ENCODE results near the gene ZNF428. TPM values are rescaled to one million over a fixed set of nuclear protein-coding genes. Genes with fewer than 3 reads are reported as not detected.
A peak's percentile ranks its signal among the peaks of the same experiment; 100 is the strongest.

The ZNF428 gene
- total RNA-seq, 2 donors from 2014 or later = 24.4 to 31.6 TPM

DNA sequence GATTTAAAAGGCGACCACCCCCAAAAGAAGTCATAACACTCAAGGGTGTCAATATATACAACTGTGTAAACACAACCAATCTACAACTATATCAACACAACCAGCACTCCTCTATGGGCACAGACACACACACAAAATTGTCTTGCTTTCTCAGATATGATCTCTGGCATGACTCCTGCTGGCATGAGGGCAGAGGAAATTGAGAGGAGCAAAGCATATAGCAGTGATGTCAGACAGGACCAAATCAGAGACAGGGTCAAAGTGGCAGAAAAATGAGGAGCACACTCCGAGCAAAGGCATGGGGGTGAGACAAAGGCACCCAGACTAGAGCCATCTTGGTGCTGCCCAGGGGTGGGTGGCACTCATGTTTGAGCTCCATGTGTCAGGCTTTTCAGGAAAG lies 33.1 kb downstream of the ZNF428 start:
- no peak for TF ChIP-seq POLR2A (IDR thresholded peaks at IDR 0.05)
- TF ChIP-seq, protein P1, sequence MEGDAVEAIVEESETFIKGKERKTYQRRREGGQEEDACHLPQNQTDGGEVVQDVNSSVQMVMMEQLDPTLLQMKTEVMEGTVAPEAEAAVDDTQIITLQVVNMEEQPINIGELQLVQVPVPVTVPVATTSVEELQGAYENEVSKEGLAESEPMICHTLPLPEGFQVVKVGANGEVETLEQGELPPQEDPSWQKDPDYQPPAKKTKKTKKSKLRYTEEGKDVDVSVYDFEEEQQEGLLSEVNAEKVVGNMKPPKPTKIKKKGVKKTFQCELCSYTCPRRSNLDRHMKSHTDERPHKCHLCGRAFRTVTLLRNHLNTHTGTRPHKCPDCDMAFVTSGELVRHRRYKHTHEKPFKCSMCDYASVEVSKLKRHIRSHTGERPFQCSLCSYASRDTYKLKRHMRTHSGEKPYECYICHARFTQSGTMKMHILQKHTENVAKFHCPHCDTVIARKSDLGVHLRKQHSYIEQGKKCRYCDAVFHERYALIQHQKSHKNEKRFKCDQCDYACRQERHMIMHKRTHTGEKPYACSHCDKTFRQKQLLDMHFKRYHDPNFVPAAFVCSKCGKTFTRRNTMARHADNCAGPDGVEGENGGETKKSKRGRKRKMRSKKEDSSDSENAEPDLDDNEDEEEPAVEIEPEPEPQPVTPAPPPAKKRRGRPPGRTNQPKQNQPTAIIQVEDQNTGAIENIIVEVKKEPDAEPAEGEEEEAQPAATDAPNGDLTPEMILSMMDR (IDR thresholded peaks at IDR 0.05) = no peak
- intact Hi-C loops (cut with DNase I) = no loop called here
- no peak for DNase-seq
- H3K9me3 ChIP-seq = no peaks in the 10 kb centered on the region
- H3K36me3 ChIP-seq (replicated peaks in 1 of 2; ENCODE audit: insufficient read depth in 1 of 2, low read depth in 2 of 2) = no peaks in the 10 kb centered on the region
- no peak for ATAC-seq
- H3K27ac ChIP-seq = no peak overlapping the region
- H3K4me1 ChIP-seq = peaks cover 7% of the 10 kb centered on the region
- H3K27me3 ChIP-seq = no peaks in the 10 kb centered on the region
- WGBS, 2 donors = 67 to 68% methylated on average over 2 of the region's 2 CpGs
- no peak overlapping the region for H3K4me3 ChIP-seq

DNA sequence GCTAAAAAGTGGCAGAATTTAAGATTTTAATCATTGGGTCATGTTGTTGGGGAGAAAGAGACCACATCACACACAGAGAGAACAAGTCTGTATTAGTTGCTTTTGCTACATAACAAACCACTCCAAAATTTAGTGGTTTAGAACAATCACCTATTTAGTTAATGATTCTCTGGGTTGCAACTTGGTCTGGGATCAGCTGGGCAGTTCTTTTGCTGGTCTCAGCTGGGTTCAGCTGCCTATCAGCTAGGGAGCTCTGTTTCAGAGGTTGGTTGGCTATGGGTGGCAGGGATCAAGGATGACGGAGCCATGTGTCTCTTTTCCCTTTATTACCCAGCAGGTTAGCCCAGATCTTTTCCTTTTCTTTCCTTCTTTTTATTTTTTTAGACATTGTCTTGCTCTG lies 34.9 kb downstream of the ZNF428 start:
- no peaks in the 10 kb centered on the region for H3K9me3 ChIP-seq
- DNase-seq = no peak
- peaks cover 7% of the 10 kb centered on the region for H3K4me1 ChIP-seq
- intact Hi-C loops (cut with DNase I) = no loop called here
- H3K4me3 ChIP-seq = no peak overlapping the region
- no peaks in the 10 kb centered on the region for H3K36me3 ChIP-seq (replicated peaks in 1 of 2; ENCODE audit: insufficient read depth in 1 of 2, low read depth in 2 of 2)
- TF ChIP-seq POLR2A (IDR thresholded peaks at IDR 0.05) = no peak
- TF ChIP-seq, protein P1 (IDR thresholded peaks at IDR 0.05) = no peak
- ATAC-seq = peak; percentile 45
- no peaks in the 10 kb centered on the region for H3K27me3 ChIP-seq
- peak overlapping the region; percentile 11 to 75 (median 46) for H3K27ac ChIP-seq
- 26 to 39% methylated on average over 1 of the region's 1 CpG for WGBS, 2 donors

DNA sequence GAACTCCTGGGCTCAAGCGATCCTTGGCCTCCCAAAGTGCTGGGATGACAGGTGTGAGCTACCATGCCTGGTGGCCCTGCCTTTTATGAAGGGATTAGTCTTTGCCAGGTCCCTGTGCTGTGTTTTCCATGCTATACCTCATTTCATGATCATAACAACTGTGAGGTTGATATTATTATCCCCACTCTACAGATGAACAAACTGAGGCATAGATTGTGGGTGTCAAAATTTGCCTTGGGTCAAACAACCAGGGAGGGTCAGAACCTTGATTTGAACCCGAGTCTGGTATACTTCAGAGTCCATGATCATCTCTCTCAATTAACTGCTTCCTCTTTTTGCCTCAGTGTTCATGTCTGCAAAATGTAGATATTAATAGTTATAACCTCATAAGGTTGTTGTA lies 36.9 kb downstream of the ZNF428 start:
- Histone ChIP-seq H3K4me1 (peaks cover 7% of the 10 kb centered on the region), H3K27ac (no peak overlapping the region), H3K27me3 (no peaks in the 10 kb centered on the region), H3K9me3 (no peaks in the 10 kb centered on the region), H3K36me3 (replicated peaks in 1 of 2; ENCODE audit: insufficient read depth in 1 of 2, low read depth in 2 of 2) (no peaks in the 10 kb centered on the region), H3K4me3 (no peak overlapping the region)
- ATAC-seq (no peak), DNase-seq (no peak)
- WGBS, 2 donors = 86 to 87% methylated on average over 2 of the region's 2 CpGs
- intact Hi-C loops (cut with DNase I) = no loop called here
- TF ChIP-seq, protein P1 (IDR thresholded peaks at IDR 0.05) = no peak
- TF ChIP-seq POLR2A (IDR thresholded peaks at IDR 0.05) = no peak

DNA sequence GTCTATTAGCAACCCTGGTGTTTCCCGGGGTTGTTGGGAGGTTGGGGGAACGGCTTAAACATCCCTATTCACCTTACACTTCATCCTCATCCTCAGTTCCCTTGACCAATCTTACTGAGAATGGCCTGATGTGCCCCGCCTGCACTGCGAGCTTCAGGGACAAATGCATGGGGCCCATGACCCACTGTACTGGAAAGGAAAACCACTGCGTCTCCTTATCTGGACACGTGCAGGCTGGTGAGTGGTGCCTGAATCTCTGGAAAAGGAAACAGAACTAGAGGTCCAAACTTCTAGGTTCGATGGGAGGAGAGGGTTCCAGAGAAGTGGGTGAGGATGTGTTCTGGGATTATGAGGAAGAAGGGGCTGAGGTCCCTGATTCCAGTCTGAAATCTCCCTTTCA lies 38.0 kb downstream of the ZNF428 start:
- no peak overlapping the region for H3K4me3 ChIP-seq
- 67 to 69% methylated on average over 6 to 7 of the region's 7 CpGs for WGBS, 2 donors
- no peak for ATAC-seq
- peaks cover 7% of the 10 kb centered on the region for H3K4me1 ChIP-seq
- no peaks in the 10 kb centered on the region for H3K36me3 ChIP-seq (replicated peaks in 1 of 2; ENCODE audit: insufficient read depth in 1 of 2, low read depth in 2 of 2)
- H3K9me3 ChIP-seq = no peaks in the 10 kb centered on the region
- no peak overlapping the region for H3K27ac ChIP-seq
- DNase-seq = no peak
- TF ChIP-seq, protein P1 (IDR thresholded peaks at IDR 0.05) = no peak
- TF ChIP-seq POLR2A (IDR thresholded peaks at IDR 0.05) = no peak
- intact Hi-C loops (cut with DNase I) = no loop called here
- no peaks in the 10 kb centered on the region for H3K27me3 ChIP-seq

DNA sequence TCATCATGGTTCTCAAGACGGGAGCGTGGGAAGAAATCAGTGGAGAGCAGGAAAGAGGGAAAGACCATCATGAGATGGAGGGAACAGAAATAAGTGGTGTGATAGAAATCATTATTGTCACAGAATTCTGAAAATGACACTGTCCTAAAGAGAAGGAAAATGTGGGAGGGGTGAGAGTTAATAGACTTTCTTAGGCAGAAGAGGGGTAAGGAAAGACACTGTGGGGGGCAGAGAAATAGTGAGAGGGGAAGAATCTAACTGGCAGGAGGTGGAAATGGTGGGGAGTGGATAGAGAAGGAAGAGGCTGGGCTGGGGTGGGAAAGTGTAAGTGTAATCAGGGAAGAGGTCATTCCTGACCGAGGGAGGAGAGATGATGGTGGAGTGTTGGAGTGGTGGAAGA lies 40.6 kb downstream of the ZNF428 start:
- 58 to 65% methylated on average over 3 of the region's 3 CpGs for WGBS, 2 donors

More for the DNA sequence above, 40.6 kb downstream of the ZNF428 start:
- no peak overlapping the region for H3K27ac ChIP-seq
- intact Hi-C loops (cut with DNase I) = no loop called here
- H3K4me1 ChIP-seq = peaks cover 12% of the 10 kb centered on the region
- no peaks in the 10 kb centered on the region for H3K27me3 ChIP-seq
- no peak for ATAC-seq
- H3K4me3 ChIP-seq = no peak overlapping the region
- no peak for TF ChIP-seq POLR2A (IDR thresholded peaks at IDR 0.05)
- H3K9me3 ChIP-seq = no peaks in the 10 kb centered on the region
- H3K36me3 ChIP-seq (replicated peaks in 1 of 2; ENCODE audit: insufficient read depth in 1 of 2, low read depth in 2 of 2) = no peaks in the 10 kb centered on the region
- DNase-seq = no peak
